Measurements from ENCODE around the gene DBX1.
A peak's percentile ranks its signal among the peaks of the same experiment; 100 is the strongest.
"Not testable (repeated sequence)": the region's sequence is repeated elsewhere in the genome, so short reads cannot be mapped to it uniquely, and the experiment has no call there.

DBX1 gene

GRCh38 chr11:20161230-20161918 is 1.1 kb upstream of the DBX1 start:
- DNase-seq (ENCODE audit: low read depth in 2 of 2), result no peak

- no peak for DNase-seq (ENCODE audit: low read depth in 2 of 2)
These were observed 551 bp downstream of the DBX1 start for GRCh38 chr11:20159466-20160381.

- DNase-seq (ENCODE audit: low read depth in 2 of 2), result no peak
These were observed 1.5 kb downstream of the DBX1 start for GRCh38 chr11:20158597-20159257.

- DNase-seq (ENCODE audit: low read depth in 2 of 2), result no peak
These were observed 2.5 kb downstream of the DBX1 start for GRCh38 chr11:20157728-20158127.

GRCh38 chr11:20156876-20157613 is 3.2 kb downstream of the DBX1 start:
- DNase-seq (ENCODE audit: low read depth in 2 of 2), result peak in 1 of 2 donors; percentile 6

GRCh38 chr11:20156280-20156875 is 3.9 kb downstream of the DBX1 start:
- peak in 1 of 2 donors; percentile 36 for DNase-seq (ENCODE audit: low read depth in 2 of 2)

GRCh38 chr11:20155683-20156279 is 4.5 kb downstream of the DBX1 start:
- no peak for DNase-seq (ENCODE audit: low read depth in 2 of 2)

- DNase-seq (ENCODE audit: low read depth in 2 of 2), result no peak
These were observed 5.9 kb downstream of the DBX1 start for GRCh38 chr11:20154381-20154780.

GRCh38 chr11:20138707-20139106 is 21.6 kb downstream of the DBX1 start:
- no peak for DNase-seq (ENCODE audit: low read depth in 2 of 2)

GRCh38 chr11:20137637-20138036 is 22.6 kb downstream of the DBX1 start:
- no peak for DNase-seq (ENCODE audit: low read depth in 2 of 2)

GRCh38 chr11:20134991-20135736 is 25.1 kb downstream of the DBX1 start:
- DNase-seq (ENCODE audit: low read depth in 2 of 2), result no peak

GRCh38 chr11:20132667-20133039 is 27.6 kb downstream of the DBX1 start:
- no peak for DNase-seq (ENCODE audit: low read depth in 2 of 2)

GRCh38 chr11:20131788-20132666 is 28.2 kb downstream of the DBX1 start:
- DNase-seq (ENCODE audit: low read depth in 2 of 2), result no peak

GRCh38 chr11:20129665-20130064 is 30.6 kb downstream of the DBX1 start:
- DNase-seq (ENCODE audit: low read depth in 2 of 2), result no peak

GRCh38 chr11:20128528-20128825 is 31.8 kb downstream of the DBX1 start:
- DNase-seq (ENCODE audit: low read depth in 2 of 2), result not testable (repeated sequence)

- DNase-seq (ENCODE audit: low read depth in 2 of 2), result peak; percentile 46 to 64
These were observed 32.4 kb downstream of the DBX1 start for GRCh38 chr11:20127671-20128527.

GRCh38 chr11:20126724-20127123 is 33.6 kb downstream of the DBX1 start:
- DNase-seq (ENCODE audit: low read depth in 2 of 2), result no peak

- no peak for DNase-seq (ENCODE audit: low read depth in 2 of 2)
These were observed 34.3 kb downstream of the DBX1 start for GRCh38 chr11:20125927-20126326.
